ENCODE measurements around the gene STAB2.

The STAB2 gene

DNA sequence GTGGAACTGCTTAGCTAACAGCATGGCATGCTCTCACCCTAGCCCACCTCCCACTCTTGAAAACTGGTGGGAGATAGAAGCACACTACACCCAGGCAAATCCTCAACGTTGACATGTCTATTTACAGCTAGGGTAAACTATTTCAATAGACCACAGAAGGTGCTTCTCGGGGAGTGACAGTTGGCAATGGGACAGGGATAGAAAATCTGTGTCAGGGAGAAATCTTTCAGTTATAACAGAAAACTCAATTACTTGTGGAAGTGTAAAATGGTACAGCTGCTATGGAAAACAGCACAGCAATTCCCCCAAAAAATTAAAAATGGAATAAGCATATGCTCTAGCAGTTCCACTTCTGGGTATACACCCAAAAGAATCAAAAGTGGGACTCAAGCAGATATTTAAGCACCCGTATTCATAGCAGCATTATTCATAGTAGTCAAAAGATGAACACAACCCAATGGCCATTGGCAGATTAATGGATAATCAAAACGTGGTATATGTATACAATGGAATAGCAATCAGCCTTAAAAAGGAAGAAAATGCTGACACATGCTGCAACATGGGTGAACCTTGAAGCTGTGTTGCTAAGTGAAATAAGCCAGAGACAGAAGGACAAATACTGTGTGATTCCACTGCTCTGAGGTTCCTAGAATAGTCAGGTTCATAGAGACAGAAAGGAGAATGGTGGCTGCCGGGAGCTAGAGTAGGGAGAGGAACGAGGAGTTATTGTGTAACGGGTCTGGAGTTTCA is 92.5 kb downstream of the STAB2 start:
- Histone ChIP-seq H3K4me3 (ENCODE audit: low read length) (no peak overlapping the region), H3K9me3 (ENCODE audit: insufficient read depth, low read depth, low read length) (no peaks in the 10 kb centered on the region), H3K27ac (ENCODE audit: low read length) (no peak overlapping the region), H3K27me3 (ENCODE audit: insufficient read depth, low read length) (no peaks in the 10 kb centered on the region), H3K36me3 (ENCODE audit: insufficient read depth, low read depth, low read length) (no peaks in the 10 kb centered on the region), H3K4me1 (ENCODE audit: insufficient read depth, low read length) (peaks cover 2% of the 10 kb centered on the region; the same call in 1 of the 2 replicates), H3K9ac (ENCODE audit: low read depth, low read length) (no peak overlapping the region)

DNA sequence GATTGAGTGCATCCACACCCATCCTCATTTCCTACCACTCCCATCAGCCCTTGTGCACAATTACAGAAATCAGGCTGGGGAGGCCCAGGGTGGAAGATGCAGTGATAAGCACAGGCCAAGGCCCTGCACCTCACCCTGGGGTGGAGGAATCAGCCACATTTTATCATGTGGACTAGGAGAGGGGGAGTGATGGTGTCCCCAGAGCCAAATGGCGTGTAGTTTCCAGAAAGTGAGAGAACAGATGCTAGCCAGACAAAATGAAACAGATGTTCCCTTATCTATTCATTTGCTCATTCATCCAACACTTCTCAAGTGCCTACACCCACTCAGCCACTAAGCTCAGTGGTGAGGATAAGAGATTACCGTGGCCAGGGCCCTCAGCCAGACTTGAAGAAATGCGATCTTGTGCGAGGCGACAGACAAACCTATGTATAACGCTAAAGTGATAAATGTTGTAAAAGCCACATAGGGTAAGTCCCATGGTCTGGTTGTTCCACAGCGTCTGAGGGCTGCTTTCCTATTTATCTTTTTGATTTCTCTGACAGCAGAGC is 93.6 kb downstream of the STAB2 start:
- H3K36me3 ChIP-seq (ENCODE audit: insufficient read depth, low read depth, low read length) = no peaks in the 10 kb centered on the region
- H3K4me3 ChIP-seq (ENCODE audit: low read length) = no peak overlapping the region
- no peak overlapping the region for H3K27ac ChIP-seq (ENCODE audit: low read length)
- peaks cover 2% of the 10 kb centered on the region; the same call in 1 of the 2 replicates for H3K4me1 ChIP-seq (ENCODE audit: insufficient read depth, low read length)
- no peak overlapping the region for H3K9ac ChIP-seq (ENCODE audit: low read depth, low read length)
- H3K9me3 ChIP-seq (ENCODE audit: insufficient read depth, low read depth, low read length) = no peaks in the 10 kb centered on the region
- no peaks in the 10 kb centered on the region for H3K27me3 ChIP-seq (ENCODE audit: insufficient read depth, low read length)

DNA sequence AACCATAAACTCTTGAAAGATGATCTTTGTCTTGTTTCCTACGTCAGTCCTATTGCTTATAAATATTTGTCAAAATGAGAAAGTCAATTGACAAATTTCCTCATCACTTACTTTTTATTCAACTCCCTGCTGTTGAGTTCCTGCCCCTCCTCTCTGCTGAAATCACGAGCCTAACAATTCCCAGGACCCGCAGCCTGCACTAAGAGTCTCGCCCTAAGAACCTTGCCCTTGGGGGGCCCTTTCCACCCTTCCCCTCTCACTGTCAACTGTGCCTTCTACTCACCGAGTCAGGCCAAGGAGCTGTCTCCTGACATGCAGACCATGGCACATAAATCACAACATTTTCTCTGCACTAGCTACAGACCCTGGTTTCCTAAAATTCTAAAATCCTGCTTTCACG is 99.0 kb downstream of the STAB2 start:
- H3K27me3 ChIP-seq (ENCODE audit: insufficient read depth, low read length) = no peaks in the 10 kb centered on the region
- H3K9ac ChIP-seq (ENCODE audit: low read depth, low read length) = no peak overlapping the region
- no peaks in the 10 kb centered on the region for H3K36me3 ChIP-seq (ENCODE audit: insufficient read depth, low read depth, low read length)
- H3K4me1 ChIP-seq (ENCODE audit: insufficient read depth, low read length) = no peaks in the 10 kb centered on the region
- H3K9me3 ChIP-seq (ENCODE audit: insufficient read depth, low read depth, low read length) = no peaks in the 10 kb centered on the region
- H3K4me3 ChIP-seq (ENCODE audit: low read length) = no peak overlapping the region
- H3K27ac ChIP-seq (ENCODE audit: low read length) = no peak overlapping the region

DNA sequence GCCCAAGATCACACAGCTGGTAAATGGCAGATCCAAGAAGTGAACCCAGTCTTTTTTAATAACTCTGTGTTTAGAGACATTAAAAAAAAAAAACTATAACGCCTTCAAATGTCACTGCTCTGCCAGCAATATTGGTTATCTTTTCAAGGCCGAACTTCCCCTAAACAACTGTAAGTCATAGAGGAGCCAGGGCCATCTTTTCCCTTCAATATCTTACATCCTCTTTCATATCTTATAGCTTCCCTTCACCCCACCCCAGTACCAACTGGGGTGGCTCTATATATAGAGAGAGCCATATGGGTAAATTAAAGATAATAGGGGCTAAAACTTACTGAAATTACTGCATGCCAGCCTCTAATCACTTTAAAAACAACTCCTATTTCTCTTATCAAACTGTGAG is 100.2 kb downstream of the STAB2 start:
- Histone ChIP-seq H3K9ac (ENCODE audit: low read depth, low read length) (no peak overlapping the region), H3K4me1 (ENCODE audit: insufficient read depth, low read length) (no peaks in the 10 kb centered on the region), H3K27me3 (ENCODE audit: insufficient read depth, low read length) (no peaks in the 10 kb centered on the region), H3K4me3 (ENCODE audit: low read length) (no peak overlapping the region), H3K9me3 (ENCODE audit: insufficient read depth, low read depth, low read length) (no peaks in the 10 kb centered on the region), H3K27ac (ENCODE audit: low read length) (no peak overlapping the region), H3K36me3 (ENCODE audit: insufficient read depth, low read depth, low read length) (no peaks in the 10 kb centered on the region)

DNA sequence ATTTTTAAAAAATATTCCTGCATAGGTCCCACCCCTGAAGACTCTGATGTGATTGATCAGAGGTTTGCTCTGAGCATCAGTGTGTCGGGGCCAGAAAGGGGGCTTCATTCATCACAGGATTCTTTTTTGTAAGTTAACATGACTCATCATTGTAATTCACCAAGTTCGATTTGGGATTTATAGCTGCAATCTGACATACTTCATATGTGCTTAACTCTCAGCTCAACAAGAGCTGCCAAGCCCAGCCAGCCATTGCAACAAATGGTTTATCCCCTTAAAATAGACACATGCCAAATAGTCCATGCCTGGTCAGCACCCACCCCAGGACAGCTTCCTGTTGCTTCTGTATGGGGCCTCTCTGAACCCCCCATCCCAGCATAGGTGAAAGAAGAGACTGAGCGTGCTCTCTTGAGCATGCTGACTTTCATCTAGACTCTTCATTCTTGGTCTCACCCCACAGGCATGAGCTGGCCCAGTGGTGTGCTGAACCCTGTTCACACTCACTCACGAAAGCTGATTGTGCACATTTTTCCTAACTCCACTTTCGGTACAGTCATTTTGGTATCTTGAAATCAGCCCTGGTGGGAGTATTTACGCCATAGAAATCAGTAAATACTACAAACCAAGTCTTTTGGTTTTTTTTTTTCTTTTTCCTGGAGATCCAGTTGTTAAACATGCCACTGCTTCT is 101.4 kb downstream of the STAB2 start:
- Histone ChIP-seq H3K27ac (ENCODE audit: low read length) (no peak overlapping the region), H3K4me1 (ENCODE audit: insufficient read depth, low read length) (no peaks in the 10 kb centered on the region), H3K27me3 (ENCODE audit: insufficient read depth, low read length) (no peaks in the 10 kb centered on the region), H3K36me3 (ENCODE audit: insufficient read depth, low read depth, low read length) (no peaks in the 10 kb centered on the region), H3K9me3 (ENCODE audit: insufficient read depth, low read depth, low read length) (no peaks in the 10 kb centered on the region), H3K9ac (ENCODE audit: low read depth, low read length) (no peak overlapping the region), H3K4me3 (ENCODE audit: low read length) (no peak overlapping the region)

DNA sequence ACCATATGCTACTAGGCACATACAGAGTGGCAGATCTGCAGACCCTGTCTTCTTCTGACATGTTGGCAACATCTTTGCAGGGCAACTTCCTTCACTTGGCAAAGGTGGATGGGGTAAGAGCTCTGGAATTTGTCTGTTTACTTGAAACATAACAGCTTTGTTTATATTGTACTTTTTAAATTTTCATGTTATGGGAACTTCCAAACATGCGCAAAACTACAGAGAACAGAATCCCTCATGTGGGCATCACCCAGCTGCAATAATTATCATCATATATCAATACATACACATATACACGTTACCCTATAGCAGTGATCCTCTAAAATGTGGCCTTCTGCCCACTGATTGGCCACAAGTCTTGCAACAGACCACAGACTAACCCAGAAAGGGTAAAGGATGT is 103.4 kb downstream of the STAB2 start:
- no peaks in the 10 kb centered on the region for H3K27me3 ChIP-seq (ENCODE audit: insufficient read depth, low read length)
- H3K4me1 ChIP-seq (ENCODE audit: insufficient read depth, low read length) = no peaks in the 10 kb centered on the region
- no peak overlapping the region for H3K9ac ChIP-seq (ENCODE audit: low read depth, low read length)
- H3K9me3 ChIP-seq (ENCODE audit: insufficient read depth, low read depth, low read length) = no peaks in the 10 kb centered on the region
- H3K36me3 ChIP-seq (ENCODE audit: insufficient read depth, low read depth, low read length) = no peaks in the 10 kb centered on the region
- H3K27ac ChIP-seq (ENCODE audit: low read length) = no peak overlapping the region
- H3K4me3 ChIP-seq (ENCODE audit: low read length) = no peak overlapping the region

DNA sequence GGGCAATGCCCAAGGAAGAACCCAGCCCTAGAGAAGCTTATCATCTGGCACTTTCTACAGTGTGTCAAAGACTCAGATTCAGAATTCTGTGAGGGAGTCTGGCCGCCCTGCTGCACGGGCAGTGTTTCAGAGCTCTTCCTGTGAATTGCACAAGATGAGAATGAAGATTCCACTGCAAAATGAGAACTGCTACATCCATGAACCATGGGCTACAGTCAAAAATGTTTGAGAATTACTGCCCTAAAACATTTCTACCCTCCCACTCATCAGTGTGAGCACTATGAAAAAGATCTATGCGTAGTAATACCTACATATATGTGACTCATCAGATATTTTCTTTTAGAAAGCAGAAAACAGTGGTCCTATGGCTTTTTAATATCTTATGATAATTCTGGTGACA is 104.0 kb downstream of the STAB2 start:
- H3K4me3 ChIP-seq (ENCODE audit: low read length) = no peak overlapping the region
- no peak overlapping the region for H3K9ac ChIP-seq (ENCODE audit: low read depth, low read length)

DNA sequence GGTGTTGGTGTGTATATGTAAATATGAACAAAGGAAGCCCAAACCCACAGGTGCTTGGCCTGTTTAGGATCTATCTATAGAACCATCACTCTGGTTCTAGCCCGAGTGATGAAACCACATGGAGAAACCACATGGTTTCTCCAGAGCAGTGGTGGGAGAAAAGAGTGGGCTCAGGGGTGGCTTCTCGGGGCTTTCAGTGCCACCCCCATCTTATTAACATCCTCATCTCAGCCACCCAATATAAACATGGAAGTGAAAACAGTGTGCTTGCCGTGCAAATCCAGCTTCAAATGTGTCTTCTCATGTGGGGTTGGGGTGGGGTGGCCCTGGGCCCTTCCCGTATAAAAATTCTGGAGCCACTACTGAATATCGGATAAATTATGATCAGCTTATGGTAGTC is 109.0 kb downstream of the STAB2 start:
- H3K27me3 ChIP-seq (ENCODE audit: insufficient read depth, low read length) = no peaks in the 10 kb centered on the region
- no peaks in the 10 kb centered on the region for H3K9me3 ChIP-seq (ENCODE audit: insufficient read depth, low read depth, low read length)

More for the DNA sequence above, 104.0 kb downstream of the STAB2 start:
- H3K9me3 ChIP-seq (ENCODE audit: insufficient read depth, low read depth, low read length) = no peaks in the 10 kb centered on the region
- H3K36me3 ChIP-seq (ENCODE audit: insufficient read depth, low read depth, low read length) = no peaks in the 10 kb centered on the region
- no peak overlapping the region for H3K27ac ChIP-seq (ENCODE audit: low read length)
- no peaks in the 10 kb centered on the region for H3K27me3 ChIP-seq (ENCODE audit: insufficient read depth, low read length)
- H3K4me1 ChIP-seq (ENCODE audit: insufficient read depth, low read length) = no peaks in the 10 kb centered on the region

DNA sequence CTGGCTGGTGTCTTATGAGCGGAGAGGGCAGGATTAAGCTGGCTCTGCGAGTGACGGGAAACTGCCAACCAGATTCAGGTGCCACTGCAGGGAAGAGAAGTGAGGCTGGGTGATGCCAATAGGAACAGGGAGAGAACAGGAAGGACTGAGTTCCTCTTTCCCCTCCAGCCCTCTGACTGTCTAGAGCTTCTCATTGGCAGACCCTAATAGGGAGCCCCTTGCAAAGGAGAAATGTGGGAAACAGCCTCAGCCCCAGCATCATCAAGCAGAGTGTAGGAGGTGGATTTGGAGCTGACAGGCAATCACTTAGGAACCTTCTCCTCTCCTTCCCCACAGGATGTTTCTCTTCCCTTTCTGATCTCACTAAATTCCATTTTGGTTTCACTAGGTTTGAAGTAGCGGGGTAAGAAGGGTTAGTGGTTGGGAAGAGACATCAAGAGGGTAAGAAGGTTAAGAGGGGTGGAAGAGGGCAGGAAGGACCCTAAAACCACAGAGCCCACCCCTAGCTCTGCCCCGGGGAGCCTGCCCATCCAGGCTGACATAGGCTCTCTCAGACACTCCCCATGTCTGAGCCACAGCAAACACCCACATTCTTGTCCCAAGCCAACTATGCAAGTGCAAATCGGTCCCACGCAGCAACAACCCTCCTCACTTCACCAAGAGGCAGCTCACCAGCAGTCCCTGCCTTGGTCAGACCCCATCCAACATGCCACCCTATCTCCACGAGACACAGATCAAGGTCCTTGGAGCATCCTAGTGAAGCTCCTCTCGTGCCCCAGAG is 111.1 kb downstream of the STAB2 start:
- Histone ChIP-seq H3K36me3 (ENCODE audit: insufficient read depth, low read depth, low read length) (no peaks in the 10 kb centered on the region), H3K27me3 (ENCODE audit: insufficient read depth, low read length) (no peaks in the 10 kb centered on the region), H3K27ac (ENCODE audit: low read length) (no peak overlapping the region), H3K9me3 (ENCODE audit: insufficient read depth, low read depth, low read length) (no peaks in the 10 kb centered on the region), H3K4me3 (ENCODE audit: low read length) (no peak overlapping the region), H3K4me1 (ENCODE audit: insufficient read depth, low read length) (no peaks in the 10 kb centered on the region), H3K9ac (ENCODE audit: low read depth, low read length) (no peak overlapping the region)

More for the DNA sequence above, 109.0 kb downstream of the STAB2 start:
- Histone ChIP-seq H3K36me3 (ENCODE audit: insufficient read depth, low read depth, low read length) (no peaks in the 10 kb centered on the region), H3K4me1 (ENCODE audit: insufficient read depth, low read length) (no peaks in the 10 kb centered on the region), H3K9ac (ENCODE audit: low read depth, low read length) (no peak overlapping the region), H3K27ac (ENCODE audit: low read length) (no peak overlapping the region), H3K4me3 (ENCODE audit: low read length) (no peak overlapping the region)

DNA sequence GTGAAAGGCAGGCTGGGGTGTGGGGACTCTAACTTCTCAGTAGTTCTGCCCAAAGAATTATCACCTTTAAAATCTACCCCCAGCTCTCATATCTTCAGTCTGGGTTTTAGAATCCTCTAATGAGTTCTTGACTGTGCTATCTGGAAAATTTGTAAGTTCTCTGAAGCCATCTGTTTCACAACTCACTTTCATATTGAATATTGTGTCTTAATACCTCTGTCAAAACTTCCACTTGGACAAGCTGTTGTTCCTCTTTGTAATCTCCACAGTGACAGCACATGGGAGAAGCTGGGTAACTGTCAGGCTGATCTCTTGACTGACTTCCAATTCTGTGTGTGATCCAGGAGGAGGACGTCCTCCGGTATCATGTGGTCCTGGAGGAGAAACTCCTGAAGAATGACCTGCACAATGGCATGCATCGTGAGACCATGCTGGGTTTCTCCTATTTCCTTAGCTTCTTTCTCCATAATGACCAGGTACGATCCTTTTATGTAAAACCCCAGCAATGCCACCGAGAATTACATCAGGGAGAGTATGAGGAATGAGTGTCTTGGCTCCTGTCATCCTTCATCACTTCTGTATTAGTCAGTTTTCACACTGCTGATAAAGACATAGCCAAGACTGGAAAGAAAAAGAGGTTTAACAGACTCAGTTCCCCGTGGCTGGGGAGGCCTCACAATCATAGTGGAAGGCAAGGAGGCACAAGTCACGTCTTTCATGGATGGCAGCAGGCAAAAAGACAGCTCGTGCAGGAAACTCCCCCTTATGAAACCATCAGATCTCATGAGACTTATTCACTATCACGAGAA is 111.9 kb downstream of the STAB2 start:
- no peaks in the 10 kb centered on the region for H3K9me3 ChIP-seq (ENCODE audit: insufficient read depth, low read depth, low read length)
- no peak overlapping the region for H3K27ac ChIP-seq (ENCODE audit: low read length)
- H3K9ac ChIP-seq (ENCODE audit: low read depth, low read length) = no peak overlapping the region
- H3K36me3 ChIP-seq (ENCODE audit: insufficient read depth, low read depth, low read length) = no peaks in the 10 kb centered on the region
- no peaks in the 10 kb centered on the region for H3K27me3 ChIP-seq (ENCODE audit: insufficient read depth, low read length)
- no peak overlapping the region for H3K4me3 ChIP-seq (ENCODE audit: low read length)
- H3K4me1 ChIP-seq (ENCODE audit: insufficient read depth, low read length) = no peaks in the 10 kb centered on the region

DNA sequence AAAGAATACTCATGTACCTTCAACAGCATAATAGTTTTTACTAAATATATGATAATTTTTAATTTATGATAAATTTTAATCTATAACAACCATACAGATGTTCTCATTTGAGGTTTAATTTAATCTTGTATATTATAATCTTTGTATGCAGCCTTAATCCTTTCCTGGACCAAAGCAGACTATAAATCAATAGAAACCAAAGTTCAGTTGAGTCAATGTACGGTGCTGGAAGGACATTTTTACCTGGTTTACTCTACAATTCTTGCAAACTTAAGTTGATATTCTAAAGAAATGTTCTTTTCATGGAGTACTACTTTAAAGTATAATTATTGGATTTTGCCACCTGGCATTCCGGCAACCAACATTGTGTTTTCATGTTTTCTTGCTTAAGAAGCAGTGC is 118.0 kb downstream of the STAB2 start:
- H3K36me3 ChIP-seq (ENCODE audit: insufficient read depth, low read depth, low read length) = no peaks in the 10 kb centered on the region
- no peak overlapping the region for H3K4me3 ChIP-seq (ENCODE audit: low read length)
- H3K27me3 ChIP-seq (ENCODE audit: insufficient read depth, low read length) = no peaks in the 10 kb centered on the region
- no peaks in the 10 kb centered on the region for H3K4me1 ChIP-seq (ENCODE audit: insufficient read depth, low read length)
- no peaks in the 10 kb centered on the region for H3K9me3 ChIP-seq (ENCODE audit: insufficient read depth, low read depth, low read length)
- no peak overlapping the region for H3K27ac ChIP-seq (ENCODE audit: low read length)
- H3K9ac ChIP-seq (ENCODE audit: low read depth, low read length) = no peak overlapping the region
